GM18870 (cell line): ENCODE measurements around the gene ABR.
"Not testable (repeated sequence)": the region's sequence is repeated elsewhere in the genome, so short reads cannot be mapped to it uniquely, and the experiment has no call there.

Experiments used
- ATAC-seq: cut with Tn5 transposase; IDR thresholded peaks from one replicate; pipeline ENCODE4 v1.9.1; 2021; ENCODE audit warnings: moderate library complexity; ENCODE audit not compliant: unreplicated experiment

Gene ABR

GRCh38 chr17:1073963-1074625 is 105.7 kb downstream of the ABR start:
- ATAC-seq = not testable (repeated sequence)

DNA sequence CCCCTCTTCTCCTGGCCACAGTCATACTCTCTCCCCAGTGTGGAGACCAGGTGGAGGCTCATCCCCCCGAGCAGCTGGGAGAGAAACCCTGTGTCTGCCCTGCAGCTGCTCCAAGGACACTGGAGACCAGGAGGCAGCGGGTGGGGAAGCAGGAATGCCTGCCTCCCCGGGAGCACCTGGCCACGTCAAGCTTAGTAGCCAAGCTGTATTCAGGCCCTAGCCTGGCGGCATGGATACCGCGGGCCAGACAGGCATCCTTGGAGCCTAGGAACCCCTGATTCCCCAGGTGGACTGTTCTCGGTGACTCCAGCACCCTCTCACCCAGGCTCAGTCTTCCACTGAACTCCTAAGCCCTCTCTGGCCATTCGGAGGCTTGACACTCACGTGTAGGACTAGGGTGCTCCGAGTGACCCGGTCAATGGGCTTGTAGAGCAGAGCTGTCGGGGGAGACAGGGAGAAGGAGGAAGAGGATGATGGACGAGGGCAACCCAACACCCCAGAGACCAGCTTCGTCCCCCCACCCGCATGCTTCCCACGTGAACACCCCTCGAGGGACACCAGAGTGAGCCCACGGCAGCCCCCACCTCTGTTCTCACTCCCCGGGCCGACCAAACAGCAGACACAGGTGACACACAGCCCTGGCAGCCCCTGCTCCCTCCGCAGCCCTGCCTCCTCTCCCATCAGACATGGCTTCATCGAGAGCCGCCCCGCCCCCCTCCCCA is 106.4 kb downstream of the ABR start:
- no peak for ATAC-seq

DNA sequence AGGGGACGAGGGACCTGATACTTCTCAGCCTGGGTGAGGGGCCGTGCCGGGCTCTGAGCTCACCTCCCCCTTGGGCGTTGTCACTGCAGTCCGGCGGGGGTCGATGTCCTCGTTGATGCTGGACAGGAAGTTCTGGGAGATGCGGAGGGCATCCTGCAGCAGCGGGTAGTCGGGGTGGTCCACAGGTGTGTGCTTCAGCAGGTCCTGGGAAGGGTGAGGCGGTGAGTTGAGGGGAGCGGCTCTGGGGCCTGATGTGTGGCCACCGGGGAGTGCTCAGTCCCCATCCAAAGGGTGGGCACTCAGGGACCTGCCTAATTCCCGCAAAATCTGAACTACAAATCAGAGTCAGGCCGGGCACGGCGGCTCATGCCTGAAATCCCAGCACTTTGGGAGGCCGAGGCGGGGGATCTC is 107.2 kb downstream of the ABR start:
- no peak for ATAC-seq

- ATAC-seq = no peak
These were observed 108.5 kb downstream of the ABR start for GRCh38 chr17:1071103-1071825.

DNA sequence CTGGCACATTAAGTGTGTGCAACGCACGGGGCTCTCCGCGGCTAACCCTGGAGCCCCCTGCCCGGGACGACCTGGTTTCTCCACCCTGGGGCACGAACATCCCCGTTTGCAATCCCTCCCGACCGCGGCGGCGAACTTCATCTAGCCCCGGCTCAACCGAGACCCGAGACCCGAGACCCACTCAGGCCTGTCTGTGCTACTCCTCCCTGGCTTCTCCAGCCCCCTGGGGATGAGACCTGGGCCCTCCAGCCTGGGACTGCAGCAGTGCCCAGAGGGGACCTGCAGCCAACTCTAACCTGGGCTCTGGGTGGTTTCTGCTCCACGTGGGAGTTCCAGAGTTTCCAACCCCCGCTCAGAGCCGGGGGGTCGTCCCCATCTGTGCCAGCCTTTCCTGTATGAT is 109.4 kb downstream of the ABR start:
- no peak for ATAC-seq

DNA sequence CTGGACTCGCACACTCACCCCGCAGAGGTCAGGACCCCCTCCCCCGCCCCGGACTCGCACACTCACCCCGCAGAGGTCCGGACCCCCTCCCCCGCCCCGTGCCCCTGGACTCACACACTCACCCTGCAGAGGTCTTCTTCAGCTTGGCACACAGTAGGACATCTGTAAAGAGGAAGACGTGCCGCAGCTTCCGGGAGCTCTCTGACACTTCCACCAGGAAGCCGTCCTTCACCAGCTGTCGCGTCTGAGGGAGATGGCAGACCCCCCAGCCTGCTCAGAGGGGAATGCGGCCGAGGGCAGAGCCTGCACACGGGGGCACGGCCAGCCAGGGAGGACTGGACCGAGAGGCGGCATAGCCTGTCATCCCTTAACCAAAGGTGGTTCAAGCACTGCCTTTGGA is 109.9 kb downstream of the ABR start:
- no peak for ATAC-seq

GRCh38 chr17:1068356-1068755 is 111.4 kb downstream of the ABR start:
- no peak for ATAC-seq

GRCh38 chr17:1067282-1067956 is 112.4 kb downstream of the ABR start:
- no peak for ATAC-seq

DNA sequence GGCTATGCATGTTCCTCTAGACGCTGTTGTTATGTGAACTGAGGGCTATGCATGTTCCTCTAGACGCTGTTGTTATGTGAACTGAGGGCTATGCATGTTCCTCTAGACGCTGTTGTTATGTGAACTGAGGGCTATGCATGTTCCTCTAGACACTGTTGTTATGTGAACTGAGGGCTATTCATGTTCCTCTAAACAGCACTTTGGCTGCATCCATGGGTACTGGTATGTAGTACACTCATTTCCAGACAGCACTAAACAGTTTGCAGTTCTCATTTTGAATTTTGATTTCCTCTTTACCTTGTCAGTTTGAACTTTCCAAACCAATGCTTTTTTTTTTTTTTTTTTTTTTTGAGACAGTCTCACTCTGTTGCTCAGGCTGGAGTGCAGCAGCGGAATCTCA is 114.4 kb downstream of the ABR start:
- not testable (repeated sequence) for ATAC-seq

DNA sequence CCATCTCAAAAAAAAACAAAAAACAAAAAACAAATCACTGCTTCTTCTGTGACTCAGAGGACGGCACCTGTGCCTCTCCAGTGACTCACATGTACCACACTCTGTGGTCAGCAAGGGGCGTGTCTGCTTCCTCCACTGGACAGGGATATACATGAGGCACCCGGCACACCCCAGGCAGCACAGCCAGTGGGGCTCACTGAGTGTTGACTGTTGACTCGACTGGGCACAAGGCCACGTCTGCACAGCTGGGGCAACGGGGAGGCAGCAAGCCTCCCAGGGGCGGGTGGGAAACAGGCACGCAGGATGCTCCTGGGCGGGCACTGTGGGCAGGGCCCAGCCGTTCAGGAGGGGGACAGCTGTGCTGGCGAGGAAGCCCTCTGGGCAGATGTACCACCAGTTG is 118.8 kb downstream of the ABR start:
- no peak for ATAC-seq

DNA sequence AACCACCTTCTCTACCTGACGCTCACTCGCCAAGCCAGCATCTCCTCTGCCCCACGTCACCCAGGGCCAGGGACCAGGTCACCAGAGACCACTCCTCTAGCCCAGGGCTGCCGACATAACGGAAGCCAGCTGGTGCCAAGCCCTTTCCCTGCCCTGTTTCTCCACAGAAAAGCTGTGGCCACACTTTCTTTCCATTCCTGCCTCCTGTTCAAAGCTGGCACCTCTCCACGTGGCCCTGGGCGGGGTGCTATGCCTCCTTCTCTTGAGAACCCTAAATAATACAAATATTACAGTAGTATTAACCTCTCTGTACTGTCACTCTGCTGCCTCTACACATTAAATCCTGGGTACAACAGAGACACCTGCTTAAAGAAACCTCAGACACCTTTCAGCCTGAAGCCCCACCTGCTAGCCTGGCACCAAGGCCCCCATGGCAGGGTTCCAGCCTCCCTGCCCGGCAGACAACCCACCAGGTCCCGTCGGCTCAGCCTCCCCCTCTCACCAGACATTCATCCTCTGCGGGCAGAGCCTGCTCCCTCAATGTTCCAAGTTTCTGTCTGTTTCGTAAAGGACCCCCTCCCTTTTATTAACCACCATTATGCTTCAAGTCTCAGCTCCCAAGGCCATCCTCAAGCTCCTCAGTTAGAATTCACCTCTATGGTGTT is 120.5 kb downstream of the ABR start:
- ATAC-seq = no peak

DNA sequence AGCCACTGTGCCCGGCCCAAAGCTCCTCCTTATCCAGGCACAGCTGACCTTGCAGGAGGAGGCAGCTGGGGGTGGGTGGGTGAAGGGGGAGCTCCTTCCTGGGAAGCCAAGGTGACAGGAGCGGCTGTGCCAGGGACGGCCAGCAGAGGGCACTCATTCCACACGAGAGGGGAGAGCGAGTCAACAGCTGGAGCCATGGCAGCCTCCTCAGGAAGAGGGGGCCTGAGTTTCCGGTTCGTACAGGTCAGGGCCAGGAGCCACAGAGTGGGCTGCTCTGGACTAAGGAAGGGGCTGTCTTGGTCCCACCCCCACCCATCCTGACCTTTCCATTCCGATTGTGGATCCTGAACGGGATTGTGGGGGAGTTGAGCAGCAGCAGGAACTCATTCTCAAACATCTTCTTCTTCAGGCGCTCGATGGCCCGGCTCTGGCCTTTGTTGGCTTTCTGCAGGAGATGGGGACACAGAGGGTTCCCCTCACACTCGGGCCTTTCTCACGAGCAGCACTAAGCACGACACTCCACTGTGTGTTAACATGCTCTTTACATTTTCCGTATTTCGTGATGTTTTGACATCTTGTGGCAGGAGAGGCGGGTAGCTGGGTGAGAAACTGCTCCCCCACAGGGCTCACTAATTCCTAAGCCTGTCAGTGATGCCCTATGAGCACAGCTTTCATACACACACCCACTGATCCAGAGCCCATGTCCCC is 121.2 kb downstream of the ABR start:
- ATAC-seq = no peak

DNA sequence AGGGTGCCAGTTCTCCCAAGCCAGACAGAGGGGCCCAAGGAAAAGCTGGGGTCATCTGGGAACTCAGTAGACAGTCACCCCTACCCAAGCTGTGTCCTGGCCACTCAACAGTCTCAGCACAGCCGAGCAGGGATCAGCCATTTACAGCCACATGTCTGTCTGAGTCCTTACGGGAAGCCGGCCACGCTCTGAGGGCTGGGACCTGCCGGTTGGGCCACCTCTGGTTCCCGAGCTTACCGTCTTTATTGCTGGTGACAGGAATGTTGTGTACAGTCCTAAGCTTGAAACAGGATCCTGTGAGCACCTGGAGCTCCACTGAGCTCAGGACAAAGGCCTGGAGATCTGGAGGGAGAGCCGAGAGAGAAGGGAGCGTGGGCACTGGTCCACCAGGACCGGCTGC is 123.0 kb downstream of the ABR start:
- no peak for ATAC-seq

GRCh38 chr17:1055751-1056645 is 123.8 kb downstream of the ABR start:
- no peak for ATAC-seq

- ATAC-seq = no peak
These were observed 124.5 kb downstream of the ABR start for GRCh38 chr17:1055231-1055630.

DNA sequence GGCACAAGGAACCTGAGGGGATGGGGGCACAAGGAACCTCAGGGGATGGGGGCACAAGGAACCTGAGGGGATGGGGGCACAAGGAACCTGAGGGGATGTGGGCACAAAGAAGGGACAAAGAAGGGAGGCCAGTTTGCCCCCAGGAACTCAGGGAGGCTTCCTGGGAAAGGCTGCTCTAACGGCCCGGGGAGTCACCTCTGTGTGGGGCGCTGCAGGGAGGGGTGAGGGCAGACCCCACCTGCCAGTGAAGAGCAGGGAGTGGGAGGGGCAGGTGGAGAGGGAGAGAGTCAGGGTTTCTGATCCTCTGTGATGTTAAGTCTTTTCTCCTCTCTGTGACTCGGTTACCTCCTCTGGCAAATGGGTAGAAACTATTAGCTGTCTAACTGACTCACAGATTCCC is 125.1 kb downstream of the ABR start:
- no peak for ATAC-seq

- no peak for ATAC-seq
These were observed 126.0 kb downstream of the ABR start for GRCh38 chr17:1053661-1054360.

GRCh38 chr17:1050996-1051925 is 128.5 kb downstream of the ABR start:
- ATAC-seq = no peak
